CD4-positive, CD25-positive, alpha-beta regulatory T cell (primary cell): ENCODE results near the gene TGM2. TPM values are rescaled to one million over a fixed set of nuclear protein-coding genes. Genes with fewer than 3 reads are reported as not detected.

Experiments used
- ATAC-seq, 2 donors: fragments of 150-1000 bp; cut with Tn5 transposase; one replicate each; pipeline ENCODE4 v1.10.0; 2021; ENCODE audit warnings: low read depth in 2 of 2, moderate number of reproducible peaks in 2 of 2, moderate library complexity in 1 of 2
- DNase-seq, 3 donors: peaks; one replicate each; pipeline versions ENCODE4 v3.0.0 to v3.0.0-alpha.2; 2012 to 2022; ENCODE audit warnings: mixed read lengths in 1 of 3
- H3K27ac ChIP-seq: one replicate; pipeline ENCODE4 v1.7.0; 2013; ENCODE audit warnings: mild to moderate bottlenecking, low read length; ENCODE audit not compliant: insufficient read depth, poor library complexity, severe bottlenecking
- H3K27me3 ChIP-seq: one replicate; pipeline ENCODE4 v1.7.0; 2013; ENCODE audit warnings: low read length; ENCODE audit not compliant: control insufficient read depth, insufficient read depth
- H3K36me3 ChIP-seq: one replicate; pipeline ENCODE4 v1.7.0; 2013; ENCODE audit warnings: mild to moderate bottlenecking, low read length, moderate library complexity; ENCODE audit not compliant: control insufficient read depth, insufficient read depth
- H3K4me1 ChIP-seq: 2 replicates; pipeline ENCODE4 v1.7.0; 2013; ENCODE audit warnings: mild to moderate bottlenecking, low read length; ENCODE audit not compliant: insufficient read depth, control insufficient read depth, poor library complexity, severe bottlenecking
- H3K4me3 ChIP-seq: one replicate; pipeline ENCODE4 v1.7.0; 2013; ENCODE audit warnings: low read depth, mild to moderate bottlenecking, low read length, moderate library complexity
- H3K9me3 ChIP-seq, 2 experiments: 1 replicate in 1 of 2; 2 replicates in 1 of 2; pipeline ENCODE4 v1.7.0; 2013; ENCODE audit warnings: low read length in 2 of 2, mild to moderate bottlenecking in 1 of 2, moderate library complexity in 1 of 2; ENCODE audit not compliant: control insufficient read depth in 2 of 2
- H3K27ac Mint-ChIP-seq, 3 donors: one replicate each; pipeline ENCODE4 v1.8.0; 2020 to 2022; ENCODE audit warnings: mild to moderate bottlenecking in 3 of 3, mixed read lengths in 3 of 3, moderate library complexity in 2 of 3
- H3K27me3 Mint-ChIP-seq: one replicate; pipeline ENCODE4 v1.8.0; 2022; ENCODE audit warnings: mild to moderate bottlenecking, mixed read lengths
- H3K36me3 Mint-ChIP-seq: one replicate; pipeline ENCODE4 v1.8.0; 2020; ENCODE audit warnings: mixed read lengths
- H3K4me1 Mint-ChIP-seq, 4 donors: one replicate each; pipeline ENCODE4 v1.8.0; 2020 to 2022; ENCODE audit warnings: mixed read lengths in 4 of 4, mild to moderate bottlenecking in 1 of 4
- H3K4me3 Mint-ChIP-seq, 4 donors: one replicate each; pipeline ENCODE4 v1.8.0; 2020 to 2022; ENCODE audit warnings: mild to moderate bottlenecking in 4 of 4, mixed read lengths in 4 of 4, moderate library complexity in 3 of 4
- H3K9me3 Mint-ChIP-seq, 7 donors: one replicate each; pipeline ENCODE4 v1.8.0; 2020 to 2022; ENCODE audit warnings: mixed read lengths in 7 of 7, mild to moderate bottlenecking in 3 of 7, moderate library complexity in 2 of 7
- polyA plus RNA-seq, 4 donors: library from polyadenylated mRNA; unstranded; fragments of 300-500 nt; fragmentation: Illumina TruSeq; gene quantifications; one replicate each; pipeline ENCODE4 v1.2.3, GENCODE V29; 2021
- total RNA-seq: library from RNA; stranded (reverse); gene quantifications from one replicate; pipeline ENCODE4 v1.2.3, GENCODE V29; 2022

TGM2 gene
- total and polyA plus RNA-seq, 5 donors from 2014 or later, result 0.13 TPM; not detected in 4

DNA sequence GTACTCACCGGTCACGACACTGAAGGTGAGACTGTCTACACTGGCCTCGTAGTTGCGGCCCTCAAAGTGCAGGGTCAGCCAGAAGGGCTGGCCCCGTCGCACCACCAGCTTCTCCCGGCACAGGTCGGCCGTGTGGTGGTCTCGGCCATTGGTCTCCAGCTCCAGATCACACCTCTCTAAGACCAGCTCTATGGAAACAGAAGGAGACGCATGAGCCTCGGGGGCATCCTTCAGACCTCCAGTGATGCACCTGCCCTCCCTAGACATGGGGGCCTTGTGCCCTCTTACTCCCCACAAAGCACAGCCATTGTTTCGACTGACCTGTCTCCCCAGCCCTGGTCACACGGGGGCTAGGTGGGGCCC, 3.7 kb downstream of the TGM2 start:
- no peak for DNase-seq
- no peak for ATAC-seq
- no peaks in the 10 kb centered on the region for H3K4me1 ChIP-seq
- no peak overlapping the region for H3K27ac Mint-ChIP-seq
- H3K27ac ChIP-seq, result no peak overlapping the region
- H3K36me3 Mint-ChIP-seq, result no peaks in the 10 kb centered on the region
- no peak overlapping the region for H3K4me3 ChIP-seq
- H3K9me3 ChIP-seq, result no peaks in the 10 kb centered on the region
- peaks cover 3% of the 10 kb centered on the region for H3K27me3 ChIP-seq
- peaks cover 0 to 6% (median under 1%) of the 10 kb centered on the region in 4 donors for H3K4me1 Mint-ChIP-seq
- peaks cover 24% of the 10 kb centered on the region for H3K27me3 Mint-ChIP-seq
- no peak overlapping the region for H3K4me3 Mint-ChIP-seq
- no peaks in the 10 kb centered on the region for H3K9me3 Mint-ChIP-seq
- H3K36me3 ChIP-seq, result no peaks in the 10 kb centered on the region

DNA sequence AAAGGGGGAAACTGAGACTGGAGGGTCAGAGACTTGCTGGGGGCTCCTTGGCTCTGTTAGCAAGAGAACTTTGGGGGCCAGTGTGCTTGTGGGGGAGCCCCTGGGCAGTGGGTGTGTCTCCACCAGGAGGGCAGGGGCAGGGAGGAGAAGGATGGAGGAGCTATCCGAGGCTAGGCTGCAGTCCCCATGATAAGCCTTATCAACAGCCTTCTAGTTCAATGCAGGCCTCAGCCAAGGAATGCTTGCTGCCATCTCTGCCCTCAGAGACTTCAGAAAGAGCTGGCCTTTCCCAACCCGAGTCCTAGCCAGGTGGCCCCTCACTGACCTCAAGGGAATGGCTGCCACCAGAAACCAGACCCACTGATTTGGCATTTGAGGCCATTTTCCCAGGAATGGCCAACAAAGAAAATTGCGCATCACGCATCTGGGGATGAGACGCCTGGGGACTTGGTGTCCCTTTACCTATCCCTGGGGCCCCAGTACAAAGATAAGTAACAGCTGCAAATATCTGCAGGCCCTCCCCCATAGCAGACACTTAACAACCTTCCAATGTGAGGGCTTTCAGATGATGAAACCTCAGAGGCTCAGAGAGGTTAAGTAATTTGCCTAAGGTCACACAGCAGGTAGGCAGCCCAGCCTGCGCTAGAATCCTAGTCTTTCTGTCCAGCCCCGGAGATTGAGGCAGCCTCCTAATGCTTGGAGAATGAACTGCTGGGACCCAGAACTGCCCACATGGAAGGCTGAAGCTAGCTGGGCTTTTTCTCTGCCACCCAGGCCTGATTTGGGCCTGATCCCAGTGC, 4.9 kb downstream of the TGM2 start:
- Mint-ChIP-seq H3K36me3 (no peaks in the 10 kb centered on the region), H3K4me3 (no peak overlapping the region), H3K9me3 (no peaks in the 10 kb centered on the region), H3K27me3 (peaks cover 23% of the 10 kb centered on the region), H3K4me1 (no peaks in the 10 kb centered on the region), H3K27ac (peak overlapping the region in 1 of 3 donors; percentile 25)
- Histone ChIP-seq H3K9me3 (no peaks in the 10 kb centered on the region), H3K27me3 (peaks cover 3% of the 10 kb centered on the region), H3K4me1 (no peaks in the 10 kb centered on the region), H3K4me3 (no peak overlapping the region), H3K27ac (no peak overlapping the region), H3K36me3 (no peaks in the 10 kb centered on the region)
- DNase-seq (no peak), ATAC-seq (no peak)

DNA sequence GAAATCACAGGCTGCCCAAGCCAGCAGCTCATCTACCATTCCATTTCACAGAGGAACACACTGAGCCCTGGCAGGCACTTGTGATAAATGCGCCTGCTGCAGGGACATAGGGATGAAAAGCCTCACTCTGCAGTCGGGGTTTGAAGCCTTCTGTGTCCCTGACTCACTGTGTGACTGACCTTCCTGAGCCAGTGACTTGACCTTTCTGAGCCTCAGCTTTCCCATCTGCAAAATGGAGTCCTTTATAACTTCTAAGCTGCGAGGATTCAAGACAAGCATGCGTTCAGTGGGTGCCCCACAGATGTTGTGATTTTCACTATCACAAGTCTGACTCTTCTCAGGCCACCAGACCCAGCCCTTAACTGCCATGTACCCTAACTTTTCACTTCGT, 5.5 kb downstream of the TGM2 start:
- Mint-ChIP-seq H3K4me3 (no peak overlapping the region), H3K27ac (peak overlapping the region in 1 of 3 donors; percentile 25), H3K36me3 (no peaks in the 10 kb centered on the region), H3K9me3 (no peaks in the 10 kb centered on the region), H3K27me3 (peaks cover 23% of the 10 kb centered on the region), H3K4me1 (no peaks in the 10 kb centered on the region)
- no peaks in the 10 kb centered on the region for H3K4me1 ChIP-seq
- H3K27me3 ChIP-seq, result no peaks in the 10 kb centered on the region
- H3K27ac ChIP-seq, result no peak overlapping the region
- H3K4me3 ChIP-seq, result no peak overlapping the region
- no peaks in the 10 kb centered on the region for H3K36me3 ChIP-seq
- ATAC-seq, result no peak
- H3K9me3 ChIP-seq, result no peaks in the 10 kb centered on the region
- DNase-seq, result no peak

DNA sequence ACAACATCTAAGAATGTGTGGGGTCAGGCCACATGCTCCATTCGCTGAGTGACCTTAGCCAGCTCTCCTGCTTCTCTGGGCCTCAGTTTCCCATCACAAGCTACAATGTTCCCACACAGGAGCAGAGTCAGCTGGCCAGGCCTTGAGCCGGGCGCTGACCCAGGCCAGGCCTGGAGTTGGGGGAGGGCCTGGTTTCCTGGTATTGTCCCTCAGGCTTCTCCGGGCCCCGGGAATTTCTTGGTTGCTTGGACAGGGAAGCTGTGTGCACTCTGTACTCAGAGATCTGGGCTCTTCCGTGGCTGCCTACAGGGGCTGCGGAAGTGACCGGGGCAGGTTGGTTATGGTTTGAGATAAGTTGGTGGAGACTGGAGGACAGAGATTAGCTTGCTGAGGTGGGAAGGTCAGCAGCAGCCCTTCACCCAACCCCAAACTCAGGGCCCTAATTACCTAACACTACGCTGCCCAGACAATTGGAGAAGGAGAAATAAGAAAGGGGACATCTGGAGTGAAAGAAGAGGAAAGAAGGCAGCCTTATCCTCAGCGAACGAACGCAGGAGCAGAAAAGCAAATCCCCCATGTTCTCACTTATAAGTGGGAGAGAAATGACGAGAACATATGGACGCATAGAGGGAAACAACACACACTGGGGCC, 6.2 kb downstream of the TGM2 start:
- H3K4me1 ChIP-seq, result no peaks in the 10 kb centered on the region
- Mint-ChIP-seq H3K27ac (no peak overlapping the region), H3K27me3 (peaks cover 23% of the 10 kb centered on the region), H3K36me3 (no peaks in the 10 kb centered on the region), H3K4me1 (no peaks in the 10 kb centered on the region), H3K4me3 (no peak overlapping the region), H3K9me3 (no peaks in the 10 kb centered on the region)
- H3K36me3 ChIP-seq, result no peaks in the 10 kb centered on the region
- H3K27me3 ChIP-seq, result no peaks in the 10 kb centered on the region
- no peak for DNase-seq
- no peak for ATAC-seq
- no peak overlapping the region for H3K27ac ChIP-seq
- no peaks in the 10 kb centered on the region for H3K9me3 ChIP-seq
- no peak overlapping the region for H3K4me3 ChIP-seq

DNA sequence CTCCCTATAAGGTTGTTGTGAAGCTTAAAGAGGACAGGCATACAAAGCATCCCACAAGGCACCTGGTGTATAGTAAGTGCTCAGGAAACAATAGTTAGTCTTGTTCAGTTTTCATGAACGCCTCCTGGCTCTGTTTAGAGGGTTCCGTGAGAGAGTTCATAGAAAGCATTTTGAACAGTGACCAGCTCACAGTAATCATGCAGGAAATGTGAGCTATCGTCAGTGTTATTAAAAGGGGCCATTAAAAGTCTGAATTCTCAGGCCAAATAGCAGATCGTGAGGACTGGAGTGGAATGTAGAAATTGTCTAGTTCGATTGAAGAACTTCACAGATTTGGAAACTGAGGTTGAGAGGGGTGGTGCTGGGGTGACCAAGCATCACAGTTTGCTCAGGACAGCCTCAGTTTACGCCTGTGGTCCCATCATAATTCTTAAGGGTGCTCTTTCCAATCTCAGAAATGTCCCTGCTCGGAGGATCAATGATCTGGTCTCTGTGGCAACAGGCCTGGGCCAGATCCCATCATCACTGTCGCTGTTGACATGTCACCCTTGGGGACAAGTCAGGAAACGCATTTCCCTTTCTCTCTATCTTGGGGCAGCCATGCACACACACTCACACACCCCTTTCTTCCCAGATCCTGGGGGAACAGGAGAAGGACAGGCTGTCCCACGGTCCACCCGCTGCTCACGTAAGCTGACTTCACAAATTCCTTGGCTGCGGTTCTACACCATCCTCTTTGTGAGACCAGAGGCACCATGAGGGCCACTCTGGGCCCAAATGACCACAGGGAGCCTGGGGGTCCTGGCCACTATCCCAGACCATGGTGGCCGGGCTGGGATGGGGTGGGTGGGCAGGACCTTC, 7.2 kb downstream of the TGM2 start:
- Mint-ChIP-seq H3K36me3 (no peaks in the 10 kb centered on the region), H3K4me3 (no peak overlapping the region), H3K4me1 (peaks cover 0 to 1% (median 0%) of the 10 kb centered on the region in 4 donors), H3K9me3 (no peaks in the 10 kb centered on the region), H3K27ac (no peak overlapping the region), H3K27me3 (peaks cover 15% of the 10 kb centered on the region)
- Histone ChIP-seq H3K27me3 (no peaks in the 10 kb centered on the region), H3K27ac (no peak overlapping the region), H3K4me3 (no peak overlapping the region), H3K9me3 (no peaks in the 10 kb centered on the region), H3K4me1 (no peaks in the 10 kb centered on the region), H3K36me3 (no peaks in the 10 kb centered on the region)
- ATAC-seq (no peak), DNase-seq (no peak)

DNA sequence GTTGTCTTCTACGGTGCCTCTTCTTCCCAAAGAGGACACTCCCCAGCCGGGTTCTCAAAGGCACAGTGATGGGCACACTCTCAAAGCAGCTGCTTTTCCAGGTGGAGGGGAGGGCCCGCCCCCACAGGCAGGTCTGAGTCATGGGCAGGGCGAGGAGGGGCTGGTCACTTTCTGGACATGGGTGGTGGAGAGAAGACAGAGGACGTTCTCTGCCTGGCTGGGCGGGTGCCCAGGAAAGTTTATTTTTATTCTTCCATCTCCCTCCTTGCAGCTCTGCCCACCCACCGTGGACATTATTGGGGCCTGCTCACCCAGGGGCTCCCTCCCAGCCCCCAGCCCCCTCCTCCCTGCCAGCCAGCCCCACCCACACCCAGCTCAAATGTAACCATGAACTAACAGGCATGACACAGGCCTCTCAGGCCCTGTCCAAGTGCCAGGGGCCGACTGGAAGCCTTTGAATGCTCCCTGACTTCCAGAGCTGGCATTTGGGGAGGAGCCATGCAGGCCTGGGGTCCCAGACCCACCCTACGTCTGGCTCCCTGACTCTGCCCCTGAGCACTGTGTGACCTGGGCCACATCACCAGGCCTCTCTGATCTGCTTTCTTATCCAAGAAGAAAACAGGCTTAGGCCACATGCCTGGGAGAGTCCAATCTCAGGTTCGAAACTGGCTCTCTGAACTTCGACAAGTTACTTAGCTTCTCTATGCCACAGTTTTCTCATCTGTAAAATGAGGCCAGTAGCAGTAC, 8.0 kb downstream of the TGM2 start:
- H3K9me3 ChIP-seq, result no peaks in the 10 kb centered on the region
- Mint-ChIP-seq H3K27ac (no peak overlapping the region), H3K27me3 (peaks cover 10% of the 10 kb centered on the region), H3K36me3 (no peaks in the 10 kb centered on the region), H3K9me3 (no peaks in the 10 kb centered on the region), H3K4me1 (peaks cover 4 to 9% (median 5%) of the 10 kb centered on the region in 4 donors), H3K4me3 (no peak overlapping the region)
- ATAC-seq (no peak), DNase-seq (no peak)
- no peaks in the 10 kb centered on the region for H3K36me3 ChIP-seq
- no peaks in the 10 kb centered on the region for H3K4me1 ChIP-seq
- H3K27ac ChIP-seq, result no peak overlapping the region
- H3K27me3 ChIP-seq, result no peaks in the 10 kb centered on the region
- H3K4me3 ChIP-seq, result no peak overlapping the region

DNA sequence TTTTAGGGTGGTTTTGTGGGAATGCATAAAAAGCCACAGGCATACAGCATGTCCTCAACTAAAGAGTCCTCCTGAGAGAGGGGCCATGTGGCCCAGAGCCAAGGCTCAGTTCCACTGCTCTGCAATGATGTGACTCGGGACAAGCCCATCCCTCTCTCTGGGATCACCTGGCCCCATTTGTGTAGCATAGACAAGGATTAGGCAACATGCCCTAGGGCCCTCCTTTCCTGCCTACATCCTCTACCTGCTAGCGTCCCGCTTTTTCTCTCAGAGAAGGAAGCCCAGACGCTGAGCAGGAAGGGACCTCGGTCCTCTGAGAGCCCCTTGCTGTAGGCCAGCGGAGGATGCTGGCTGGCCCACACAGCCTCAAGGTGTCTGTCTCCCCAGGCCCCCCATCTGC, 8.8 kb downstream of the TGM2 start:
- H3K27me3 Mint-ChIP-seq, result peaks cover 13% of the 10 kb centered on the region
- H3K4me1 ChIP-seq, result no peaks in the 10 kb centered on the region
- H3K36me3 Mint-ChIP-seq, result no peaks in the 10 kb centered on the region
- no peak overlapping the region for H3K4me3 ChIP-seq
- H3K4me3 Mint-ChIP-seq, result no peak overlapping the region
- H3K9me3 Mint-ChIP-seq, result no peaks in the 10 kb centered on the region
- H3K4me1 Mint-ChIP-seq, result peaks cover 5 to 11% (median 10%) of the 10 kb centered on the region in 4 donors
- no peaks in the 10 kb centered on the region for H3K27me3 ChIP-seq
- ATAC-seq (no peak), DNase-seq (no peak)
- no peaks in the 10 kb centered on the region for H3K36me3 ChIP-seq
- H3K9me3 ChIP-seq, result no peaks in the 10 kb centered on the region
- no peak overlapping the region for H3K27ac ChIP-seq
- H3K27ac Mint-ChIP-seq, result no peak overlapping the region
